ENCODE results near the gene FUT7.

DNA sequence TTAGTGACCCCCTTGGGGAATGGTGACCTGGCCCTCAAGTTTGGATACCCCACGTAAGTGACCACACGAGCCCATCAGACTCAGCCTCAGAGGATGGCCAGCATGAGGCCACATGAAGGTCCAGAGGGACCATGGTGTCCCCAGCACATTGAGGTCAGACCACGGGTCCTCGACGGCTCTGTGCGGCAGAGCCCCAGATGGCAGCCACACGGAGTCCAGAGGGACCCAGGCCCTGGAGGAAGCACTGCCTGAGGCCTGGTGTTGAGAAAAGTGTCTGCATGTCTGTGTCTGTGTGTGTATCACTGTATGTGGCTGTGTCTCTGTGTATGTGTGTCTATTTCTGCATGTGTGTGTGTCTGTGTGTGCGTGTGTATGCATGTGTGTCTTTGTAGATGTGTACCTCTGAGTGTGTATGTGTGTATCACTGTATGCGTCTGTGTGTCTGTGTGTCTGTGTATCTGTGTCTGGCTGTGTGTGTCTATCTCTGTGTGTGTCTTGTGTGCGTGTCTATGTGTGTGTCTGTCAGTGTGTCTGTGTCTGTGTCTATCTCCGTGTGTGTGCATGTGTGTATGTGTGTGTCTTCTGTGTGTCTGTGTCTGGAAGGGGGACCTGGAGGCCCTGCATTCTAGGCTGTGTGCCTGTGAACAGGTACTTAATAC lies 48.1 kb downstream of the FUT7 start:
- TF ChIP-seq, protein P1, sequence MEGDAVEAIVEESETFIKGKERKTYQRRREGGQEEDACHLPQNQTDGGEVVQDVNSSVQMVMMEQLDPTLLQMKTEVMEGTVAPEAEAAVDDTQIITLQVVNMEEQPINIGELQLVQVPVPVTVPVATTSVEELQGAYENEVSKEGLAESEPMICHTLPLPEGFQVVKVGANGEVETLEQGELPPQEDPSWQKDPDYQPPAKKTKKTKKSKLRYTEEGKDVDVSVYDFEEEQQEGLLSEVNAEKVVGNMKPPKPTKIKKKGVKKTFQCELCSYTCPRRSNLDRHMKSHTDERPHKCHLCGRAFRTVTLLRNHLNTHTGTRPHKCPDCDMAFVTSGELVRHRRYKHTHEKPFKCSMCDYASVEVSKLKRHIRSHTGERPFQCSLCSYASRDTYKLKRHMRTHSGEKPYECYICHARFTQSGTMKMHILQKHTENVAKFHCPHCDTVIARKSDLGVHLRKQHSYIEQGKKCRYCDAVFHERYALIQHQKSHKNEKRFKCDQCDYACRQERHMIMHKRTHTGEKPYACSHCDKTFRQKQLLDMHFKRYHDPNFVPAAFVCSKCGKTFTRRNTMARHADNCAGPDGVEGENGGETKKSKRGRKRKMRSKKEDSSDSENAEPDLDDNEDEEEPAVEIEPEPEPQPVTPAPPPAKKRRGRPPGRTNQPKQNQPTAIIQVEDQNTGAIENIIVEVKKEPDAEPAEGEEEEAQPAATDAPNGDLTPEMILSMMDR (conservative IDR thresholded peaks at IDR 0.05 in 1 of 2, IDR thresholded peaks at IDR 0.05 in 1 of 2; ENCODE audit: low read depth in 1 of 2, low read length in 2 of 2) = no peak
- peak; percentile 47 for TF ChIP-seq EZH2 (IDR thresholded peaks at IDR 0.05; ENCODE audit: low read length, missing control alignments)
